GM12878 (cell line): ENCODE measurements around the gene ICE1. TPM values are rescaled to one million over a fixed set of nuclear protein-coding genes. Genes with fewer than 3 reads are reported as not detected.

Experiments used
- ATAC-seq: fragments of 200-7000 bp; cut with Tn5 transposase; 3 replicates; pipeline ENCODE4 v1.9.1; 2020; ENCODE audit warnings: mild to moderate bottlenecking, moderate library complexity
- BruUV-seq: library from RNA; stranded (reverse); fragments of 400-500 nt; replicated peaks from 2 replicates; lab custom pipeline; 2021; lab: Mats Ljungman, UMichigan
- CTCF ChIA-PET: fragments of 300-600 bp; sonication (Branson Sonifier 250); formaldehyde crosslinking; extraction: SDS; loops from one replicate; lab custom pipeline; 2021; ENCODE audit warnings: inconsistent platforms; lab: Yijun Ruan, JAX
- POLR2A ChIA-PET: fragments of 350-600 bp; formaldehyde crosslinking; extraction: SDS; loops from one replicate; lab custom pipeline; 2021; ENCODE audit warnings: inconsistent platforms; lab: Charles Lee
- RAD21 ChIA-PET: fragments of 300-600 bp; sonication (Branson Sonifier 250); formaldehyde crosslinking; loops from one replicate; lab custom pipeline; 2023; ENCODE audit warnings: antibody characterized with exemption; ENCODE audit not compliant: unreplicated experiment; lab: Charles Lee
- SMC1A ChIA-PET: fragments of 300-600 bp; sonication (Branson Sonifier 250); formaldehyde crosslinking; loops from one replicate; lab custom pipeline; 2023; ENCODE audit not compliant: unreplicated experiment, uncharacterized antibody; lab: Charles Lee
- DNase-seq: peaks from one replicate; pipeline ENCODE4 v3.0.0-alpha.2; 2011; ENCODE audit warnings: low read depth, low spot score
- FAIRE-seq: peaks from 3 replicates; lab custom pipeline; 2011; peaks lifted over from hg19 to GRCh38; lab: Jason Lieb, UNC
- H2AFZ ChIP-seq: 2 replicates; pipeline ENCODE4 v1.6.0; 2011; ENCODE audit warnings: low read depth, low read length, control low read depth; ENCODE audit not compliant: control insufficient read depth
- H3K27ac ChIP-seq: 2 replicates; pipeline ENCODE4 v1.5.1; 2011; ENCODE audit warnings: control low read depth; ENCODE audit not compliant: control insufficient read depth, insufficient read depth
- H3K27me3 ChIP-seq, 2 experiments: replicated peaks in 1 of 2; 2 replicates each; pipeline versions ENCODE4 v1.6.0 to v1.6.1; 2011; ENCODE audit warnings: low read length in 1 of 2; ENCODE audit not compliant: control insufficient read depth in 2 of 2, insufficient read depth in 2 of 2
- H3K36me3 ChIP-seq, 2 experiments: 2 replicates each; pipeline ENCODE4 v1.5.1; 2011; ENCODE audit warnings: low read length in 1 of 2; ENCODE audit not compliant: control insufficient read depth in 2 of 2, insufficient read depth in 2 of 2
- H3K4me1 ChIP-seq: 2 replicates; pipeline ENCODE4 v1.6.1; 2011; ENCODE audit warnings: mild to moderate bottlenecking, low read length, moderate library complexity, mixed read lengths; ENCODE audit not compliant: control insufficient read depth, insufficient read depth
- H3K4me2 ChIP-seq: 2 replicates; pipeline ENCODE4 v1.6.0; 2011; ENCODE audit warnings: control low read depth; ENCODE audit not compliant: control insufficient read depth, insufficient read depth
- H3K4me3 ChIP-seq: fragments of 200-600 bp; sonication (generic); 2 replicates; pipeline ENCODE4 v1.5.1; 2016
- H3K79me2 ChIP-seq: 2 replicates; pipeline ENCODE4 v1.6.0; 2011; ENCODE audit warnings: low read length; ENCODE audit not compliant: control insufficient read depth, insufficient read depth
- H3K9ac ChIP-seq: 2 replicates; pipeline ENCODE4 v1.8.0; 2011; ENCODE audit warnings: low read length, control low read depth, mixed read lengths; ENCODE audit not compliant: control insufficient read depth, insufficient read depth
- H3K9me3 ChIP-seq: replicated peaks from 3 replicates; pipeline ENCODE4 v1.5.1; 2011; ENCODE audit warnings: mild to moderate bottlenecking, low read length; ENCODE audit not compliant: control insufficient read depth, insufficient read depth
- H4K20me1 ChIP-seq: 2 replicates; pipeline ENCODE4 v1.6.0; 2011; ENCODE audit not compliant: control insufficient read depth, insufficient read depth
- ATF7 ChIP-seq: fragments of 450-650 bp; IDR thresholded peaks from 2 replicates; pipeline ENCODE4 v1.6.1; 2016; ENCODE audit warnings: low read depth, mild to moderate bottlenecking
- IRF4 ChIP-seq: IDR thresholded peaks from 2 replicates; pipeline ENCODE4 v1.6.1; 2011; ENCODE audit warnings: low read depth, low read length
- NFYA ChIP-seq: IDR thresholded peaks from 2 replicates; pipeline ENCODE4 v1.6.1; 2011; ENCODE audit warnings: low read depth, mild to moderate bottlenecking, low read length, improper control_type of control experiment, borderline replicate concordance
- SUZ12 ChIP-seq: fragments of 200-600 bp; sonication (generic); IDR thresholded peaks from one replicate; pipeline ENCODE4 v1.6.1; 2018; ENCODE audit warnings: antibody characterized with exemption, mild to moderate bottlenecking; ENCODE audit not compliant: unreplicated experiment
- ZNF24 ChIP-seq: fragments of 450-650 bp; IDR thresholded peaks from 2 replicates; pipeline ENCODE4 v1.6.1; 2017; ENCODE audit warnings: antibody characterized with exemption, mild to moderate bottlenecking
- WGBS: methylation state at CpG from one replicate; pipeline ENCODE4 v1.1.6; 2016; ENCODE audit warnings: low lambda C conversion rate; ENCODE audit not compliant: insufficient replicate concordance, insufficient coverage; ENCODE audit errors: missing lambda C conversion rate; 5-methylcytosine and 5-hydroxymethylcytosine counted together
- in situ Hi-C: fragments of 300-500 bp; cut with MboI; formaldehyde crosslinking; loops from 9 replicates; pipeline ENCODE4 v1.14.3; 2018; ENCODE audit warnings: mixed read lengths
- intact Hi-C: fragments of 100-400 bp; cut with micrococcal nuclease; formaldehyde crosslinking; loops from one replicate; pipeline ENCODE4 v1.14.2; 2022; ENCODE audit not compliant: unreplicated experiment
- polyA plus RNA-seq, 11 experiments: library from polyadenylated mRNA; depleted of rRNA in 4 of 11; unstranded in 6 of 11; stranded (reverse) in 5 of 11; fragments of >200 nt; fragmentation: Nextera tagmentation in 4 of 11; fragmentation: Illumina TruSeq in 1 of 11; extraction: Ambion mirVana in 4 of 11; extraction: Trizol in 1 of 11; gene quantifications; 1 replicate in 1 of 11; 2 replicates in 10 of 11; pipeline versions ENCODE4 v1.2.1 to v1.2.3, GENCODE V29; 2011 to 2016; ENCODE audit warnings: inconsistent platforms in 2 of 11, missing spikeins in 2 of 11, low read depth in 1 of 11
- total RNA-seq, 4 experiments: library from RNA; depleted of rRNA in 3 of 4; stranded (reverse); fragments of >200 nt in 3 of 4; fragmentation: Illumina TruSeq in 1 of 4; extraction: Trizol in 1 of 4; gene quantifications; 2 replicates each; pipeline versions ENCODE4 v1.2.1 to v1.2.3, GENCODE V29; 2013 to 2021
- TF ChIP-seq, protein P1 (sequence below): fragments of 450-650 bp; formaldehyde crosslinking; IDR thresholded peaks from 2 replicates; pipeline ENCODE4 v1.4.0; 2020; ENCODE audit warnings: mild to moderate bottlenecking, moderate library complexity
- TF ChIP-seq, protein P2 (sequence below): IDR thresholded peaks from 2 replicates; pipeline ENCODE4 v1.6.1; 2011; ENCODE audit warnings: mild to moderate bottlenecking, low read depth, low read length, moderate library complexity; ENCODE audit not compliant: insufficient replicate concordance
- TF ChIP-seq, protein P3 (sequence below): fragments of 450-650 bp; IDR thresholded peaks from 2 replicates; pipeline ENCODE4 v1.6.1; 2016; ENCODE audit warnings: mild to moderate bottlenecking

ICE1 gene
- total and polyA plus RNA-seq, 10 of the 15 experiments (the other 5 are each of a cell fraction or from before 2014, with no cell fraction given): 3.8 to 31.4 (median 18.9) TPM

DNA sequence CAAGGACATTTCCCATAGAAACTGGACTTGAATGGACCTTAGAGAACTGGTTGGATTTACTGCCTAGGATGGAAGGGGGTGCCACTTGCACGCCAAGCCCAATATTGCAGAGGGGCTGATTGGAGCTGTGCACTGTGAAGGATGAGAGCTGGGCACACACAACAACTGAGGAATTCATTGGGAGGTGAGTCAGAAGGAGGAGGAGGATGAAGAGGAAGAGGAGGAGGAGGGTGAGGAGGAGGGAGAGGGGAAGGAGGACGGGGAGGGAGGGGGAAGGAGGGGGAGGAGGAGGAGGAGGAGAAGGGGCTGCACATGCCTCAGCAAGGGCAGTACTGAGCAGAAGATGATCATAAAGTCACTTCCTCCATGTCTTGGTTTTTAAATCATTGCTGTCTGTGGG is 5.7 kb upstream of the ICE1 start (continued):
- TF ChIP-seq, protein P1, sequence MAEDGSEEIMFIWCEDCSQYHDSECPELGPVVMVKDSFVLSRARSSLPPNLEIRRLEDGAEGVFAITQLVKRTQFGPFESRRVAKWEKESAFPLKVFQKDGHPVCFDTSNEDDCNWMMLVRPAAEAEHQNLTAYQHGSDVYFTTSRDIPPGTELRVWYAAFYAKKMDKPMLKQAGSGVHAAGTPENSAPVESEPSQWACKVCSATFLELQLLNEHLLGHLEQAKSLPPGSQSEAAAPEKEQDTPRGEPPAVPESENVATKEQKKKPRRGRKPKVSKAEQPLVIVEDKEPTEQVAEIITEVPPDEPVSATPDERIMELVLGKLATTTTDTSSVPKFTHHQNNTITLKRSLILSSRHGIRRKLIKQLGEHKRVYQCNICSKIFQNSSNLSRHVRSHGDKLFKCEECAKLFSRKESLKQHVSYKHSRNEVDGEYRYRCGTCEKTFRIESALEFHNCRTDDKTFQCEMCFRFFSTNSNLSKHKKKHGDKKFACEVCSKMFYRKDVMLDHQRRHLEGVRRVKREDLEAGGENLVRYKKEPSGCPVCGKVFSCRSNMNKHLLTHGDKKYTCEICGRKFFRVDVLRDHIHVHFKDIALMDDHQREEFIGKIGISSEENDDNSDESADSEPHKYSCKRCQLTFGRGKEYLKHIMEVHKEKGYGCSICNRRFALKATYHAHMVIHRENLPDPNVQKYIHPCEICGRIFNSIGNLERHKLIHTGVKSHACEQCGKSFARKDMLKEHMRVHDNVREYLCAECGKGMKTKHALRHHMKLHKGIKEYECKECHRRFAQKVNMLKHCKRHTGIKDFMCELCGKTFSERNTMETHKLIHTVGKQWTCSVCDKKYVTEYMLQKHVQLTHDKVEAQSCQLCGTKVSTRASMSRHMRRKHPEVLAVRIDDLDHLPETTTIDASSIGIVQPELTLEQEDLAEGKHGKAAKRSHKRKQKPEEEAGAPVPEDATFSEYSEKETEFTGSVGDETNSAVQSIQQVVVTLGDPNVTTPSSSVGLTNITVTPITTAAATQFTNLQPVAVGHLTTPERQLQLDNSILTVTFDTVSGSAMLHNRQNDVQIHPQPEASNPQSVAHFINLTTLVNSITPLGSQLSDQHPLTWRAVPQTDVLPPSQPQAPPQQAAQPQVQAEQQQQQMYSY (CRISPR knock-in tag): no peak
- TF ChIP-seq SUZ12 (no peak), IRF4 (no peak), ZNF24 (no peak)
- TF ChIP-seq, protein P2, sequence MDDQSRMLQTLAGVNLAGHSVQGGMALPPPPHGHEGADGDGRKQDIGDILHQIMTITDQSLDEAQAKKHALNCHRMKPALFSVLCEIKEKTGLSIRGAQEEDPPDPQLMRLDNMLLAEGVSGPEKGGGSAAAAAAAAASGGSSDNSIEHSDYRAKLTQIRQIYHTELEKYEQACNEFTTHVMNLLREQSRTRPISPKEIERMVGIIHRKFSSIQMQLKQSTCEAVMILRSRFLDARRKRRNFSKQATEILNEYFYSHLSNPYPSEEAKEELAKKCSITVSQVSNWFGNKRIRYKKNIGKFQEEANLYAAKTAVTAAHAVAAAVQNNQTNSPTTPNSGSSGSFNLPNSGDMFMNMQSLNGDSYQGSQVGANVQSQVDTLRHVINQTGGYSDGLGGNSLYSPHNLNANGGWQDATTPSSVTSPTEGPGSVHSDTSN: no peak

DNA sequence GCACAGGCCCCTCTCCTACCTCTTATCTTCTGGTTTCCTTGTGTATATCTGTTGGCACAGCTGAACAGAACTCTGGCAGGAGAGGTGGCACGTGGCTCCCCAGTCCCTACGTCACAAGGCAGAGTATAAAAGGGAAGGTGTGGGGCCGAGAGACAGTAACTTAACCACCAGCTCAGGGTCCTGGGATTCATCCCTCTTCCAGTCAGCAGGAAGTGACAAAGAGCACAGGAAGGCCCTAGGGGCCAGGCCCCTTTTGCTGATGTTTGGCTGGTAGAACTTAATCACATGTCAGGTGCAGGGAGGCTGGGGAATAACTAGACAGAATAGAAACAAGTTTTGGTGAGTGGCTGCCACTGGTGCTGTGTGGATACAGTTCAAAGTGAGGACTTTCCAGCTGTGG is 4.5 kb upstream of the ICE1 start:
- Histone ChIP-seq H3K9ac (no peak overlapping the region), H3K27ac (no peak overlapping the region), H3K4me3 (no peak overlapping the region), H3K79me2 (peaks cover 8% of the 10 kb centered on the region), H3K27me3 (no peaks in the 10 kb centered on the region), H3K4me1 (peaks cover 24% of the 10 kb centered on the region), H3K36me3 (no peaks in the 10 kb centered on the region), H3K4me2 (no peak overlapping the region), H3K9me3 (no peaks in the 10 kb centered on the region), H4K20me1 (no peaks in the 10 kb centered on the region), H2AFZ (no peak overlapping the region)
- 67% methylated on average over 3 of the region's 3 CpGs for WGBS
- intact Hi-C loops: no loop called here
- DNase-seq (no peak), ATAC-seq (no peak), FAIRE-seq (no peak)
- SMC1A ChIA-PET: interaction anchor here (0.6 to 2.2 kb wide), 7 partner anchors 12 to 1504 kb away, joined by 3 to 17 read pairs (median 5); no protein-coding TSS in a partner anchor
- CTCF ChIA-PET: interaction anchor here (0.9 to 4.5 kb wide), 13 partner anchors 10 to 555 kb away, joined by 3 to 31 read pairs (median 5); partner anchors contain the start of gene ADAMTS16
- no peak for TF ChIP-seq NFYA
- no peak for TF ChIP-seq ATF7
- TF ChIP-seq, protein P3, sequence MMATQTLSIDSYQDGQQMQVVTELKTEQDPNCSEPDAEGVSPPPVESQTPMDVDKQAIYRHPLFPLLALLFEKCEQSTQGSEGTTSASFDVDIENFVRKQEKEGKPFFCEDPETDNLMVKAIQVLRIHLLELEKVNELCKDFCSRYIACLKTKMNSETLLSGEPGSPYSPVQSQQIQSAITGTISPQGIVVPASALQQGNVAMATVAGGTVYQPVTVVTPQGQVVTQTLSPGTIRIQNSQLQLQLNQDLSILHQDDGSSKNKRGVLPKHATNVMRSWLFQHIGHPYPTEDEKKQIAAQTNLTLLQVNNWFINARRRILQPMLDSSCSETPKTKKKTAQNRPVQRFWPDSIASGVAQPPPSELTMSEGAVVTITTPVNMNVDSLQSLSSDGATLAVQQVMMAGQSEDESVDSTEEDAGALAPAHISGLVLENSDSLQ: no peak
- RAD21 ChIA-PET: interaction anchor here (0.6 to 2.9 kb wide), 5 partner anchors 275 to 548 kb away, joined by 3 to 16 read pairs (median 3); partner anchors contain the start of gene ADAMTS16
- in situ Hi-C loops: loop anchor here (5.0 kb wide), 1 partner anchor 536 kb away; no protein-coding TSS in a partner anchor
- POLR2A ChIA-PET: interaction anchor here (0.5 kb wide), 1 partner anchor 15 kb away, joined by 3 read pairs; no protein-coding TSS in a partner anchor
- no TSS peak for BruUV-seq
